Neural cell (in vitro differentiated cells): ENCODE data around the gene PHIP.

Source experiments
- CTCF ChIP-seq: fragments of 450-650 bp; IDR thresholded peaks from 2 replicates; pipeline ENCODE4 v1.5.1; 2014; ENCODE audit warnings: antibody characterized with exemption, mild to moderate bottlenecking, moderate library complexity; ENCODE audit not compliant: poor library complexity, severe bottlenecking
- EZH2 ChIP-seq: fragments of 200-600, 300-800 bp; shearing (Covaris generic), sonication (generic); IDR thresholded peaks from 2 replicates; pipeline ENCODE4 v1.6.1; 2014; ENCODE audit warnings: antibody characterized with exemption, low read length, borderline replicate concordance, mild to moderate bottlenecking; ENCODE audit not compliant: insufficient read depth, poor library complexity, severe bottlenecking
- REST ChIP-seq: IDR thresholded peaks from 2 replicates; pipeline ENCODE4 v1.6.1; 2012; ENCODE audit warnings: borderline replicate concordance

- TF ChIP-seq REST (no peak), CTCF (no peak), EZH2 (no peak)
Measured at GRCh38 chr6:79077715-79078074, 359 bp downstream of the PHIP start.
